Neuronal stem cell (in vitro differentiated cells): ENCODE measurements around the gene PCA3. TPM values are rescaled to one million over a fixed set of nuclear protein-coding genes. Genes with fewer than 3 reads are reported as not detected.

ENCODE experiments used
- small RNA-seq: library from polyadenylated mRNA; stranded (forward); fragments of <200 nt; extraction: miRNeasy Mini kit (QIAGEN cat#:217004); gene quantifications from one replicate; pipeline ENCODE3, GENCODE V24; 2013; ENCODE audit not compliant: insufficient read depth

The PCA3 gene

Small RNAs within 50 kb of the gene (small RNA-seq; reads per million reads assigned to genes)
- not detected for gene AL359314.1
